Glutamatergic neuron (in vitro differentiated cells): ENCODE data around the gene SLC1A6. TPM values are rescaled to one million over a fixed set of nuclear protein-coding genes. Genes with fewer than 3 reads are reported as not detected.

ENCODE experiments used
- DNase-seq: peaks from one replicate; pipeline ENCODE4 v3.0.0; 2022
- H3K27ac Mint-ChIP-seq: one replicate; pipeline ENCODE4 v1.8.0; 2020; ENCODE audit warnings: mild to moderate bottlenecking, mixed read lengths, inconsistent platforms; ENCODE audit not compliant: unreplicated experiment
- H3K27me3 Mint-ChIP-seq: one replicate; pipeline ENCODE4 v1.8.0; 2020; ENCODE audit warnings: mild to moderate bottlenecking, moderate library complexity, mixed read lengths, inconsistent platforms; ENCODE audit not compliant: unreplicated experiment
- H3K36me3 Mint-ChIP-seq: one replicate; pipeline ENCODE4 v1.8.0; 2020; ENCODE audit warnings: mild to moderate bottlenecking, mixed read lengths, inconsistent platforms; ENCODE audit not compliant: unreplicated experiment
- H3K4me1 Mint-ChIP-seq: one replicate; pipeline ENCODE4 v1.8.0; 2020; ENCODE audit warnings: mild to moderate bottlenecking, low read depth, mixed read lengths, inconsistent platforms; ENCODE audit not compliant: unreplicated experiment
- H3K4me3 Mint-ChIP-seq: one replicate; pipeline ENCODE4 v1.8.0; 2020; ENCODE audit warnings: mild to moderate bottlenecking, mixed read lengths, inconsistent platforms; ENCODE audit not compliant: unreplicated experiment
- H3K9me3 Mint-ChIP-seq: one replicate; pipeline ENCODE4 v1.8.0; 2020; ENCODE audit warnings: mild to moderate bottlenecking, moderate library complexity, mixed read lengths, inconsistent platforms; ENCODE audit not compliant: unreplicated experiment
- total RNA-seq: library from RNA; stranded (reverse); fragmentation: NEBNext Ultra II Directional; extraction: Animal tissue kit (Norgen Biotek cat#: 25700); gene quantifications from one replicate; pipeline ENCODE4 v1.2.1, GENCODE V29; 2021; ENCODE audit not compliant: unreplicated experiment
- TF ChIP-seq, protein P1 (sequence below): fragments of 200-600 bp; sonication (generic); IDR thresholded peaks from one replicate; pipeline ENCODE4 v1.5.0; 2021; ENCODE audit not compliant: partially characterized antibody, unreplicated experiment

The SLC1A6 gene
- total RNA-seq, 1 donor from 2014 or later, result 22.8 TPM

DNA sequence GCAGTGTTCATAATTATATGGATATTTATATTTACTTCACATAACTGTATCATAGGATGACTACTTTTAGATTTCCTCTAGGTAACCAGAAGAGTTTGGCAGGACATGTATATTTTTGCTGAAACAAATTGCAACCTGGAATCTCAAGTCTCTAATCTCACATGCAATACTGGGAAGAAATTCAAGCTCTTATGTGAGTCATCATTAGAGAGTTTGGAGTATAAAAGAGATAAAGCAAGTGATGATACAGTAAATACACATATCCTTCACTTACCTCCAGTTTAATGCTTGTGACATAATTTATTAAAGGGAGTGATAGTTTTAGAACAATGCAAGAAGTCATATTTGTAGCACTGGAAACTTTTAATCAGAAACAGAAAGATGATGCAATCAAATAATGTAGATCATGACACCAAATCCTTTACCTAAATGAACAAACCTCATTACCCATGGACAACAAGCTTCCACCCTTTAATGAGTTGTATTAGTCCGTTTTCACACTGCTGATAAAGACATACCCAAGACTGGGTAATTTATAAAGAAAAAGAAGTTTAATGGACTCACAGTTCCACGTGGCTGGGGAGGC is 77.9 kb downstream of the SLC1A6 start:
- TF ChIP-seq, protein P1, sequence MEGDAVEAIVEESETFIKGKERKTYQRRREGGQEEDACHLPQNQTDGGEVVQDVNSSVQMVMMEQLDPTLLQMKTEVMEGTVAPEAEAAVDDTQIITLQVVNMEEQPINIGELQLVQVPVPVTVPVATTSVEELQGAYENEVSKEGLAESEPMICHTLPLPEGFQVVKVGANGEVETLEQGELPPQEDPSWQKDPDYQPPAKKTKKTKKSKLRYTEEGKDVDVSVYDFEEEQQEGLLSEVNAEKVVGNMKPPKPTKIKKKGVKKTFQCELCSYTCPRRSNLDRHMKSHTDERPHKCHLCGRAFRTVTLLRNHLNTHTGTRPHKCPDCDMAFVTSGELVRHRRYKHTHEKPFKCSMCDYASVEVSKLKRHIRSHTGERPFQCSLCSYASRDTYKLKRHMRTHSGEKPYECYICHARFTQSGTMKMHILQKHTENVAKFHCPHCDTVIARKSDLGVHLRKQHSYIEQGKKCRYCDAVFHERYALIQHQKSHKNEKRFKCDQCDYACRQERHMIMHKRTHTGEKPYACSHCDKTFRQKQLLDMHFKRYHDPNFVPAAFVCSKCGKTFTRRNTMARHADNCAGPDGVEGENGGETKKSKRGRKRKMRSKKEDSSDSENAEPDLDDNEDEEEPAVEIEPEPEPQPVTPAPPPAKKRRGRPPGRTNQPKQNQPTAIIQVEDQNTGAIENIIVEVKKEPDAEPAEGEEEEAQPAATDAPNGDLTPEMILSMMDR, result no peak
- H3K27me3 Mint-ChIP-seq, result no peaks in the 10 kb centered on the region
- no peak overlapping the region for H3K4me3 Mint-ChIP-seq
- H3K4me1 Mint-ChIP-seq, result no peaks in the 10 kb centered on the region
- no peak overlapping the region for H3K27ac Mint-ChIP-seq
- DNase-seq, result no peak
- no peaks in the 10 kb centered on the region for H3K9me3 Mint-ChIP-seq
- H3K36me3 Mint-ChIP-seq, result no peaks in the 10 kb centered on the region

Other genes with a start within 250 kb of the SLC1A6 start
- 0.66 TPM for gene ADGRE2, start 201.3 kb downstream of the SLC1A6 start, total RNA-seq
- gene OR7A5, start 144.7 kb downstream of the SLC1A6 start, total RNA-seq, result not detected
- gene OR7C1, start 144.7 kb downstream of the SLC1A6 start, total RNA-seq, result not detected
- gene OR7A10, start 130.9 kb downstream of the SLC1A6 start, total RNA-seq, result not detected
- not detected for gene OR7A17, start 93.7 kb downstream of the SLC1A6 start, total RNA-seq
- not detected for gene OR7C2, start 38.4 kb downstream of the SLC1A6 start, total RNA-seq
- gene CASP14, start 69.6 kb upstream of the SLC1A6 start, total RNA-seq, result not detected
- not detected for gene OR1I1, start 102.3 kb upstream of the SLC1A6 start, total RNA-seq
- 0.71 TPM for gene SYDE1, start 127.5 kb upstream of the SLC1A6 start, total RNA-seq
- 3.6 TPM for gene NOTCH3, start 221.1 kb upstream of the SLC1A6 start, total RNA-seq